Fibroblast of pulmonary artery (primary cell): Measurements from ENCODE around the gene MOB1A.
A peak's percentile ranks its signal among the peaks of the same experiment; 100 is the strongest.

Source experiments
- DNase-seq: peaks from one replicate; pipeline ENCODE4 v3.0.0-alpha.2; 2010; ENCODE audit warnings: low read depth
- H3K4me3 ChIP-seq: replicated peaks from 2 replicates; pipeline ENCODE4 v1.5.1; 2011; ENCODE audit warnings: low read depth, mild to moderate bottlenecking, control low read depth, low read length, moderate library complexity
- TF ChIP-seq, protein P1 (sequence below): IDR thresholded peaks from 2 replicates; pipeline ENCODE4 v1.5.1; 2011; ENCODE audit warnings: mild to moderate bottlenecking, control low read depth, low read length, inconsistent platforms; ENCODE audit errors: missing control alignments

MOB1A gene

DNA sequence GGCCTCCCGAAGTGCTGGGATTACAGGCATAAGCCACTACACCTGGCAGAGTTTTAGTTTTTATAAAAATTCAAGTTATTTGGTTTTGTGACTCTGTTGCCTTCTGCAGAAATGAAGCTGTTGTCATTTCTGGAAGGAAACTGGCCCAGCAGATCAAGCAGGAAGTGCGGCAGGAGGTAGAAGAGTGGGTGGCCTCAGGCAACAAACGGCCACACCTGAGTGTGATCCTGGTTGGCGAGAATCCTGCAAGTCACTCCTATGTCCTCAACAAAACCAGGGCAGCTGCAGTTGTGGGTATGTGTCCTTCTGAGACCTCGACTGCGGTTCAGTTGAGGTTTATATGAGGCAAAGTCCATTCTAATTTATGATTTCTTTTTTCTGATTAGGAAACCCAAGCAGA is 26.9 kb upstream of the MOB1A start:
- TF ChIP-seq, protein P1, sequence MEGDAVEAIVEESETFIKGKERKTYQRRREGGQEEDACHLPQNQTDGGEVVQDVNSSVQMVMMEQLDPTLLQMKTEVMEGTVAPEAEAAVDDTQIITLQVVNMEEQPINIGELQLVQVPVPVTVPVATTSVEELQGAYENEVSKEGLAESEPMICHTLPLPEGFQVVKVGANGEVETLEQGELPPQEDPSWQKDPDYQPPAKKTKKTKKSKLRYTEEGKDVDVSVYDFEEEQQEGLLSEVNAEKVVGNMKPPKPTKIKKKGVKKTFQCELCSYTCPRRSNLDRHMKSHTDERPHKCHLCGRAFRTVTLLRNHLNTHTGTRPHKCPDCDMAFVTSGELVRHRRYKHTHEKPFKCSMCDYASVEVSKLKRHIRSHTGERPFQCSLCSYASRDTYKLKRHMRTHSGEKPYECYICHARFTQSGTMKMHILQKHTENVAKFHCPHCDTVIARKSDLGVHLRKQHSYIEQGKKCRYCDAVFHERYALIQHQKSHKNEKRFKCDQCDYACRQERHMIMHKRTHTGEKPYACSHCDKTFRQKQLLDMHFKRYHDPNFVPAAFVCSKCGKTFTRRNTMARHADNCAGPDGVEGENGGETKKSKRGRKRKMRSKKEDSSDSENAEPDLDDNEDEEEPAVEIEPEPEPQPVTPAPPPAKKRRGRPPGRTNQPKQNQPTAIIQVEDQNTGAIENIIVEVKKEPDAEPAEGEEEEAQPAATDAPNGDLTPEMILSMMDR = no peak
- no peak overlapping the region for H3K4me3 ChIP-seq
- DNase-seq = no peak

DNA sequence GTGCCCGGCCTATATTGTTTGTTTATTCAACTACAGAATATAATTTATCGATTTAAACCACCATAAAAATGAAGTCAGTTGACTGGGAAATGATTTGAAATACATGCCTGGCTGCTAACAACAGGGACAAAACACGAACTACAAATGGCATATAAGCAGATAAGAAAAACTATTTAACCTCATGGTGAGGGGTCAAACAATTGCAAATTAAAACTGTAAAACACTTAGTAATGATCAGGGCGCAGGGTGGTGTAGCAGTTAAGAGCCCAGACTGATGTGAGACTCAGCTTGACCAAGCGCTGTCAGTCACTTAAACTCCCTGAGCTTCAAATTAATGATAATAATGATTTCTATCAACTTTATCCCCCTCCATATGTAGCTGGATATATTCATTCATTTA is 26.4 kb upstream of the MOB1A start:
- no peak for DNase-seq
- TF ChIP-seq, protein P1 = no peak

DNA sequence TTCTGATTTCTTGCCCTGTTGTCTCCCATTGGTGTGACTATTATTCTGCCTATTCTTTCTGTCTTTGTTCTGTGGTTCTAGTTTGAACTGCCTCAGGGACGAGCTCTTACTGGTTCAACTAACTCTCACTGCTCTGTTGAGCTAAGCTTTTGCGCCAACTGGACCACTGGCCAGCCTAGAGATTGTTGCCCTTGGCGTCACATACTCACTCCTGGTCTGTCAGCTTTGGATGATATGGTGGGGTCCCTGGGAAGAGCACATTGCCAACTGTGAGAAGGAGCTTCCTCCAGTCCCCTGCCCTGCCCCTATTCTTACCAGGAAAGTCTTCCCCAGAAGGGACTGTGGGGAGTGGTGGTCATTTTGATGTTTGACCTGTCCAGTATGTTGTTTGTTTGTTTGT is 25.8 kb upstream of the MOB1A start:
- TF ChIP-seq, protein P1 = no peak
- no peak for DNase-seq
- H3K4me3 ChIP-seq = no peak overlapping the region

More for the DNA sequence above, 26.4 kb upstream of the MOB1A start:
- H3K4me3 ChIP-seq = no peak overlapping the region

DNA sequence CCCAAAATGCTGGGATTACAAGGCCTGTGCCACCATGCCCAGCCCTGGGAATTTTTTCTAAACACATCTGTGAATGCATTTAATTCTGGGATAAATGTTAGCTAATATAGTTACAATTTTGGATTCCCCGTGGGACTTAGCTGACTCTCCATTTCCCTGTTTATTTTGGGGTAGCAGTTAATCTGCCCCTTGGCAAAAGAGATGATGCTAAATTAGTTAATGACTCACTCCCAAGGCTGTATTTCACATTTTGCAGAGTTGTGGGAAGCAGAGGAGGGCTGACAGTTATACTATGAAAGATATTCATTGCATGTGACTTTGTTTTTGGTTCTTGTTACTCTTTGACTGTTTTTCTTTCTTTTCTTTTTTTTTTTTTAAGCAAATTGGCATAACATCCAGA is 22.9 kb upstream of the MOB1A start:
- H3K4me3 ChIP-seq = peak overlapping the region; percentile 77
- DNase-seq = peak; percentile 52
- TF ChIP-seq, protein P1 = no peak

DNA sequence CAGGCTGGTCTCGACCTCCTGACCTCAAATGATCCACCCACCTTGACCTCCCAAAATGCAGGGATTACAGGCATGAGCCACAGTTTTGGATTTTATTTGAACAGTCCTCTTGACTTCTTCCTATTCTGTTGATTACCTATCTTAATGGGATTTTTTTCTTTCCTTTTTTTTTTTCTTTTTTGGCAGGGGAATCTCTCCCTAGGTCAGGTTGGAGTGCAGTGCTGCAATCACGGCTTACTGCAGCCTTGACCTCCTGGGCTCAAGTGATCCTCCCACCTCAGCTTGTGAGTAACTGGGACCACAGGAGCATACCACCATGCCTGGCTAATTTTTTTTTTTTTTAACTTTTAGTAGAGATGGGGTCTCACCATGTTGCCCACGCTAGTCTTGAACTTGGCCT is 22.5 kb upstream of the MOB1A start:
- H3K4me3 ChIP-seq = peak overlapping the region; percentile 77
- no peak for DNase-seq
- TF ChIP-seq, protein P1 = no peak

DNA sequence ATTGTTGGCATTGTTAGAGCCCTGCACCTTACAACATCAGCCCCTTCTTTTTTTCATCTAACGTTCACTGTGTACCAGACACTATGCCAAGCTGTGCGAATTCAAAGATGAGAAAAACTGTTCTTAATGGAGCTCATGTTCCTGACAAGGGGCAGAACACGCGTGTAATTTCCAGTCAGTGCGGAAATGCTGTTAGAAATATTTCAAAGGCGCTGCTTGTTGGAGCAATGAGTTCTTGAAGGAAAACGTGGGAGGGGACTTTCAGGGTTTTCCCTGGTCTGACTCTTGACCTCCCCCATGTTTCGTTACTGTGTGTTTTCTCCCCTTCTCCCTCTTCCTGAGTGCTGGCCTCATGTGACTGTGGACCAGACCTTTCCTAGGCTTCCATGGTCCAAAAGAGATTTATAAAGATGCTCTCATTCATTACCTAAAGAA is 21.2 kb upstream of the MOB1A start:
- peak; percentile 55 for DNase-seq
- TF ChIP-seq, protein P1 = no peak
- H3K4me3 ChIP-seq = peak overlapping the region; percentile 77

DNA sequence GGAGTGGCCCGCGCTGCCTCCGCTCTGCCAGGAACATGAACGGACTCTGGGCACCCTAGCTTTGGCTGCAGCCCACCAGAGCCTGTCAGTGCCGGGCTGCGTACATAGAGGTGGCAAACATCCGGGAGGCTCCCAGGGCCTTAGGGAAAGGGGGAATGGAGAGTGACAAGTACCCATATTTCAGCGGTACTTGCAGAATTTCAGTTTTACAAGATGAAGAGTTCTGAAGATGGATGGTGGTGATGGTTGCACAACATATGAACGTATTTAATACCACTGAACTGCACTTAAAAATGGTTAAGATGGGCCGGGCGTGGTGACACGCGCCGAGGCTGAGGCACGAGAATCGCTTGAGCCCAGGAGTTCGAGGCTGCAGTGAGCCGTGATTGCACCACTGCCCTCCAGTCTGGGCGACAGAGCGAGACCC is 20.6 kb upstream of the MOB1A start:
- H3K4me3 ChIP-seq = peak overlapping the region; percentile 77
- DNase-seq = no peak
- TF ChIP-seq, protein P1 = no peak
